IMR-90 (cell line): ENCODE measurements around the gene FAM177B. TPM values are rescaled to one million over a fixed set of nuclear protein-coding genes. Genes with fewer than 3 reads are reported as not detected.

Source experiments
- ATAC-seq: fragments of 200-7000 bp; cut with Tn5 transposase; 2 replicates; pipeline ENCODE4 v1.9.1; 2020; ENCODE audit warnings: low read depth, mild to moderate bottlenecking, moderate library complexity
- BruUV-seq: library from RNA; stranded (reverse); fragments of 400-500 nt; replicated peaks from 2 replicates; lab custom pipeline; 2021; lab: Mats Ljungman, UMichigan
- CTCF ChIA-PET: fragments of 300-600 bp; formaldehyde crosslinking; extraction: SDS; loops from one replicate; lab custom pipeline; 2021; ENCODE audit warnings: antibody characterized with exemption; lab: Yijun Ruan, JAX
- POLR2A ChIA-PET: fragments of 300-600 bp; sonication (Branson Sonifier 250); formaldehyde crosslinking; loops from one replicate; lab custom pipeline; 2022; ENCODE audit warnings: antibody characterized with exemption; ENCODE audit not compliant: unreplicated experiment; lab: Charles Lee
- DNase-seq: peaks from one replicate; pipeline ENCODE4 v3.0.0; 2013
- H2AFZ ChIP-seq: replicated peaks from 2 replicates; pipeline ENCODE3; 2013; ENCODE audit warnings: low read length, mild to moderate bottlenecking; ENCODE audit not compliant: poor library complexity
- H2AK5ac ChIP-seq: 2 replicates; pipeline ENCODE4 v1.6.1; 2013; ENCODE audit warnings: low read depth, low read length, inconsistent platforms
- H2AK9ac ChIP-seq: replicated peaks from 2 replicates; pipeline ENCODE3; 2013; ENCODE audit warnings: mild to moderate bottlenecking, low read depth, low read length, moderate library complexity; ENCODE audit not compliant: poor library complexity
- H2BK120ac ChIP-seq: 2 replicates; pipeline ENCODE4 v1.6.1; 2013; ENCODE audit warnings: low read depth, low read length, inconsistent platforms
- H2BK15ac ChIP-seq: 3 replicates; pipeline ENCODE4 v1.6.1; 2013; ENCODE audit warnings: low read depth, low read length, inconsistent platforms
- H2BK20ac ChIP-seq: 2 replicates; pipeline ENCODE4 v1.6.1; 2013; ENCODE audit warnings: low read depth, mild to moderate bottlenecking, inconsistent platforms, low read length, moderate library complexity
- H2BK5ac ChIP-seq: 2 replicates; pipeline ENCODE4 v1.6.1; 2013; ENCODE audit warnings: mild to moderate bottlenecking, low read depth, low read length, inconsistent platforms; ENCODE audit not compliant: poor library complexity, severe bottlenecking
- H3K14ac ChIP-seq: replicated peaks from 2 replicates; pipeline ENCODE4 v1.6.1; 2013; ENCODE audit warnings: low read depth, low read length, inconsistent platforms
- H3K18ac ChIP-seq: 2 replicates; pipeline ENCODE4 v1.6.1; 2013; ENCODE audit warnings: low read depth, low read length, control low read depth
- H3K23ac ChIP-seq: 2 replicates; pipeline ENCODE4 v1.6.1; 2013; ENCODE audit warnings: low read depth, low read length, inconsistent platforms
- H3K27ac ChIP-seq: 2 replicates; pipeline ENCODE4 v1.5.1; 2013; ENCODE audit warnings: mild to moderate bottlenecking, control low read depth, low read length; ENCODE audit not compliant: insufficient read depth
- H3K27me3 ChIP-seq: 2 replicates; pipeline ENCODE4 v1.6.1; 2013; ENCODE audit warnings: low read length; ENCODE audit not compliant: control insufficient read depth, insufficient read depth
- H3K36me3 ChIP-seq: 2 replicates; pipeline ENCODE4 v1.6.1; 2013; ENCODE audit warnings: low read length, mixed read lengths; ENCODE audit not compliant: control insufficient read depth, insufficient read depth
- H3K4ac ChIP-seq: 2 replicates; pipeline ENCODE4 v1.6.1; 2013; ENCODE audit warnings: low read depth, low read length, inconsistent platforms
- H3K4me1 ChIP-seq: 2 replicates; pipeline ENCODE4 v1.6.1; 2013; ENCODE audit warnings: low read length, mixed read lengths; ENCODE audit not compliant: control insufficient read depth, insufficient read depth
- H3K4me2 ChIP-seq: 2 replicates; pipeline ENCODE4 v1.6.1; 2013; ENCODE audit warnings: low read depth, mild to moderate bottlenecking, control low read depth, low read length, moderate library complexity
- H3K4me3 ChIP-seq: 2 replicates; pipeline ENCODE4 v1.5.1; 2013; ENCODE audit warnings: low read depth, mild to moderate bottlenecking, control low read depth, low read length, moderate library complexity; ENCODE audit not compliant: insufficient read depth
- H3K56ac ChIP-seq: 2 replicates; pipeline ENCODE4 v1.6.1; 2013; ENCODE audit warnings: low read length, inconsistent platforms; ENCODE audit not compliant: insufficient read depth; ENCODE audit errors: extremely low read depth
- H3K79me1 ChIP-seq, 2 experiments: 2 replicates each; pipeline ENCODE4 v1.6.1; 2013; ENCODE audit warnings: low read length in 2 of 2, inconsistent platforms in 1 of 2, low read depth in 1 of 2
- H3K9ac ChIP-seq: 2 replicates; pipeline ENCODE4 v1.6.1; 2013; ENCODE audit warnings: low read depth, low read length, control low read depth
- H3K9me1 ChIP-seq: 2 replicates; pipeline ENCODE4 v1.6.1; 2013; ENCODE audit warnings: low read length, inconsistent platforms; ENCODE audit not compliant: insufficient read depth
- H3K9me3 ChIP-seq: 2 replicates; pipeline ENCODE4 v1.6.1; 2013; ENCODE audit warnings: low read length; ENCODE audit not compliant: control insufficient read depth, insufficient read depth
- H4K20me1 ChIP-seq: 2 replicates; pipeline ENCODE4 v1.6.1; 2013; ENCODE audit warnings: low read length, inconsistent platforms; ENCODE audit not compliant: insufficient read depth
- H4K5ac ChIP-seq: 2 replicates; pipeline ENCODE4 v1.6.1; 2013; ENCODE audit warnings: mild to moderate bottlenecking, low read depth, low read length, control low read depth
- H4K8ac ChIP-seq, 2 experiments: 2 replicates each; pipeline ENCODE4 v1.6.1; 2013; ENCODE audit warnings: low read depth in 2 of 2, low read length in 2 of 2, control low read depth in 1 of 2, inconsistent platforms in 1 of 2
- H4K91ac ChIP-seq: 2 replicates; pipeline ENCODE4 v1.6.1; 2013; ENCODE audit warnings: low read depth, low read length, inconsistent platforms; ENCODE audit not compliant: insufficient read depth
- CHD1 ChIP-seq: IDR thresholded peaks from 2 replicates; pipeline ENCODE4 v1.6.1; 2012; ENCODE audit warnings: low read depth, low read length, improper control_type of control experiment
- MAZ ChIP-seq: IDR thresholded peaks from 2 replicates; pipeline ENCODE4 v1.6.1; 2012; ENCODE audit warnings: low read depth, mild to moderate bottlenecking, low read length, improper control_type of control experiment, moderate library complexity, borderline replicate concordance
- dilution Hi-C: fragments of 300-500 bp; cut with HindIII; formaldehyde crosslinking; loops from one replicate; pipeline ENCODE4 v1.14.3; 2018; ENCODE audit warnings: low sequenced_read_pairs; ENCODE audit not compliant: unreplicated experiment
- in situ Hi-C: fragments of 300-500 bp; cut with MboI; formaldehyde crosslinking; loops from 3 replicates; pipeline ENCODE4 v1.14.3; 2019; ENCODE audit warnings: low sequenced_read_pairs, inconsistent platforms, mixed read lengths
- intact Hi-C: fragments of 100-400 bp; cut with micrococcal nuclease; formaldehyde crosslinking; loops from 2 replicates; pipeline ENCODE4 v1.10.0; 2022
- polyA plus RNA-seq, 3 experiments: library from polyadenylated mRNA; depleted of rRNA; stranded (reverse); fragments of >200 nt; gene quantifications; 2 replicates each; pipeline ENCODE4 v1.2.3, GENCODE V29; 2012; ENCODE audit warnings: low replicate concordance in 1 of 3
- total RNA-seq: library from RNA; depleted of rRNA; stranded (reverse); fragments of >200 nt; gene quantifications from 2 replicates; pipeline ENCODE4 v1.2.3, GENCODE V29; 2012
- TF ChIP-seq, protein P1 (sequence below): conservative IDR thresholded peaks from 2 replicates; pipeline ENCODE4 v1.5.1; 2012; ENCODE audit warnings: mild to moderate bottlenecking, low read depth, low read length, improper control_type of control experiment

Gene FAM177B
- total and polyA plus RNA-seq, 2 of the 4 experiments (the other 2 are of a cell fraction): not detected

DNA sequence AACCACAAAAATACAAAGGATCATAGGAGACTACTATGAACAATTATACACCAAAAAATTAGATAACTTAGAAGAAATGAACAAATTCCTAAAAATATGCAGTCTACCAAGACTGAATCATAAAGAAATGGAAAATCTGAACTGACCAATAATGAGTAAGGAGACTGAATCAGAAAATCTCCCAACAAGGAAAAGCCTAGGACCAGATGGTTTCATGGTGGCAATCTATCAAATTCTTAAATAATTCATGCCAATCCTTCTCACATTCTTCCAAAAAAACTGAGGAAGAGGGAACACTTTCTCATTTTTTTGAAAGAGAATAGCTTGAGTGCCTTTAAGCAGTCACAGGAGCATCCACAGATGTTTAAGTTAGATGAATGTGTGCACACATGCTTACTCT, 46.0 kb downstream of the FAM177B start:
- Histone ChIP-seq H2AK5ac (no peak overlapping the region), H3K9ac (no peak overlapping the region), H3K36me3 (no peaks in the 10 kb centered on the region), H3K9me1 (no peaks in the 10 kb centered on the region; the same call in 1 of the 2 replicates), H2BK20ac (no peak overlapping the region), H3K27me3 (peaks cover 20% of the 10 kb centered on the region), H3K23ac (no peak overlapping the region), H2BK15ac (no peak overlapping the region), H3K4ac (no peak overlapping the region), H3K9me3 (no peaks in the 10 kb centered on the region), H2BK5ac (no peak overlapping the region), H3K4me3 (no peak overlapping the region), H3K27ac (no peak overlapping the region), H4K5ac (no peak overlapping the region), H2BK120ac (no peak overlapping the region), H3K56ac (no peak overlapping the region), H4K20me1 (no peaks in the 10 kb centered on the region), H3K18ac (no peak overlapping the region), H3K79me1 (no peaks in the 10 kb centered on the region), H4K91ac (no peak overlapping the region), H2AK9ac (no peak overlapping the region), H3K4me1 (no peaks in the 10 kb centered on the region), H3K14ac (no peak overlapping the region), H2AFZ (no peak overlapping the region), H4K8ac (no peak overlapping the region), H3K4me2 (no peak overlapping the region)
- ATAC-seq: no peak
- dilution Hi-C loops (loop anchor here (25.0 kb wide), 1 partner anchor 304 kb away; no protein-coding TSS in a partner anchor), intact Hi-C loops (no loop called here), in situ Hi-C loops (no loop called here)
- BruUV-seq: no TSS peak
- TF ChIP-seq MAZ: no peak
- no peak for TF ChIP-seq CHD1
- TF ChIP-seq, protein P1, sequence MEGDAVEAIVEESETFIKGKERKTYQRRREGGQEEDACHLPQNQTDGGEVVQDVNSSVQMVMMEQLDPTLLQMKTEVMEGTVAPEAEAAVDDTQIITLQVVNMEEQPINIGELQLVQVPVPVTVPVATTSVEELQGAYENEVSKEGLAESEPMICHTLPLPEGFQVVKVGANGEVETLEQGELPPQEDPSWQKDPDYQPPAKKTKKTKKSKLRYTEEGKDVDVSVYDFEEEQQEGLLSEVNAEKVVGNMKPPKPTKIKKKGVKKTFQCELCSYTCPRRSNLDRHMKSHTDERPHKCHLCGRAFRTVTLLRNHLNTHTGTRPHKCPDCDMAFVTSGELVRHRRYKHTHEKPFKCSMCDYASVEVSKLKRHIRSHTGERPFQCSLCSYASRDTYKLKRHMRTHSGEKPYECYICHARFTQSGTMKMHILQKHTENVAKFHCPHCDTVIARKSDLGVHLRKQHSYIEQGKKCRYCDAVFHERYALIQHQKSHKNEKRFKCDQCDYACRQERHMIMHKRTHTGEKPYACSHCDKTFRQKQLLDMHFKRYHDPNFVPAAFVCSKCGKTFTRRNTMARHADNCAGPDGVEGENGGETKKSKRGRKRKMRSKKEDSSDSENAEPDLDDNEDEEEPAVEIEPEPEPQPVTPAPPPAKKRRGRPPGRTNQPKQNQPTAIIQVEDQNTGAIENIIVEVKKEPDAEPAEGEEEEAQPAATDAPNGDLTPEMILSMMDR: no peak
- no peak for DNase-seq
- ChIA-PET POLR2A (no interaction called here), CTCF (no interaction called here)
